ENCODE measurements around the gene KCTD19. TPM values are rescaled to one million over a fixed set of nuclear protein-coding genes. Genes with fewer than 3 reads are reported as not detected.

Gene KCTD19
- total RNA-seq, 1 experiment from 2014 or later = not detected

GRCh38 chr16:67294171-67294757 is 32.3 kb downstream of the KCTD19 start:
- TF ChIP-seq CTCF (conservative IDR thresholded peaks at IDR 0.05) (no peak), EZH2 (IDR thresholded peaks at IDR 0.05; ENCODE audit: low read depth) (no peak)
- H3K27ac ChIP-seq = no peak overlapping the region
- H2AFZ ChIP-seq = no peak overlapping the region
- ChIA-PET POLR2A (ENCODE audit: unreplicated experiment) (no interaction called here), CTCF (interaction anchor here (0.6 kb wide), 1 partner anchor 26 kb away, joined by 10 read pairs; no protein-coding TSS in a partner anchor)
- H3K36me3 ChIP-seq (ENCODE audit: low read depth) = no peaks in the 10 kb centered on the region
- no peaks in the 10 kb centered on the region for H4K20me1 ChIP-seq (ENCODE audit: insufficient read depth)
- H3K9me2 ChIP-seq (ENCODE audit: insufficient read depth) = no peaks in the 10 kb centered on the region
- intact Hi-C loops (cut with micrococcal nuclease; ENCODE audit: unreplicated experiment) = no loop called here
- H3K4me3 ChIP-seq = no peak overlapping the region
- H3K4me2 ChIP-seq = no peak overlapping the region
- peaks cover 20% of the 10 kb centered on the region for H3K4me1 ChIP-seq (replicated peaks; ENCODE audit: insufficient read depth)
- H3K79me2 ChIP-seq (ENCODE audit: low read depth) = no peaks in the 10 kb centered on the region
- H3K27me3 ChIP-seq (ENCODE audit: insufficient read depth, low read depth) = no peaks in the 10 kb centered on the region
- BruUV-seq (replicated peaks) = no TSS peak
- no peak for DNase-seq
- H3F3A ChIP-seq (ENCODE audit: insufficient read depth, low read depth) = peaks cover 6% of the 10 kb centered on the region; the same call in 1 of the 2 replicates
- no peaks in the 10 kb centered on the region for H3K9me3 ChIP-seq (ENCODE audit: insufficient read depth, low read depth)

GRCh38 chr16:67291461-67291860 is 35.1 kb downstream of the KCTD19 start:
- Histone ChIP-seq H3K9me2 (ENCODE audit: insufficient read depth) (no peaks in the 10 kb centered on the region), H3K36me3 (ENCODE audit: low read depth) (no peaks in the 10 kb centered on the region), H3K4me1 (replicated peaks; ENCODE audit: insufficient read depth) (peaks cover 15% of the 10 kb centered on the region), H3K4me2 (no peak overlapping the region), H3F3A (ENCODE audit: insufficient read depth, low read depth) (peaks cover under 1% of the 10 kb centered on the region; the same call in 1 of the 2 replicates), H3K79me2 (ENCODE audit: low read depth) (no peaks in the 10 kb centered on the region), H3K27me3 (ENCODE audit: insufficient read depth, low read depth) (no peaks in the 10 kb centered on the region), H2AFZ (no peak overlapping the region), H3K4me3 (no peak overlapping the region), H4K20me1 (ENCODE audit: insufficient read depth) (no peaks in the 10 kb centered on the region), H3K27ac (no peak overlapping the region), H3K9me3 (ENCODE audit: insufficient read depth, low read depth) (no peaks in the 10 kb centered on the region)
- POLR2A ChIA-PET (ENCODE audit: unreplicated experiment) = no interaction called here
- DNase-seq = no peak
- no TSS peak for BruUV-seq (replicated peaks)
- TF ChIP-seq CTCF (conservative IDR thresholded peaks at IDR 0.05) = no peak
- TF ChIP-seq EZH2 (IDR thresholded peaks at IDR 0.05; ENCODE audit: low read depth) = no peak
- CTCF ChIA-PET = no interaction called here
- intact Hi-C loops (cut with micrococcal nuclease; ENCODE audit: unreplicated experiment) = no loop called here

GRCh38 chr16:67287960-67288359 is 38.6 kb downstream of the KCTD19 start:
- CTCF ChIA-PET = interaction anchor here (0.6 kb wide), 1 partner anchor 28 kb away, joined by 3 read pairs; no protein-coding TSS in a partner anchor
- no peaks in the 10 kb centered on the region for H3K79me2 ChIP-seq (ENCODE audit: low read depth)

More at GRCh38 chr16:67287960-67288359, 38.6 kb downstream of the KCTD19 start:
- Histone ChIP-seq H3F3A (ENCODE audit: insufficient read depth, low read depth) (peaks cover 12% of the 10 kb centered on the region; the same call in 1 of the 2 replicates), H3K36me3 (ENCODE audit: low read depth) (no peaks in the 10 kb centered on the region), H3K9me2 (ENCODE audit: insufficient read depth) (no peaks in the 10 kb centered on the region), H3K4me1 (replicated peaks; ENCODE audit: insufficient read depth) (peaks cover 16% of the 10 kb centered on the region), H3K9me3 (ENCODE audit: insufficient read depth, low read depth) (no peaks in the 10 kb centered on the region), H3K4me2 (no peak overlapping the region), H3K27me3 (ENCODE audit: insufficient read depth, low read depth) (no peaks in the 10 kb centered on the region), H2AFZ (no peak overlapping the region), H4K20me1 (ENCODE audit: insufficient read depth) (no peaks in the 10 kb centered on the region), H3K27ac (no peak overlapping the region), H3K4me3 (no peak overlapping the region)
- POLR2A ChIA-PET (ENCODE audit: unreplicated experiment) = no interaction called here
- no TSS peak for BruUV-seq (replicated peaks)
- intact Hi-C loops (cut with micrococcal nuclease; ENCODE audit: unreplicated experiment) = no loop called here
- no peak for TF ChIP-seq CTCF (conservative IDR thresholded peaks at IDR 0.05)
- no peak for TF ChIP-seq EZH2 (IDR thresholded peaks at IDR 0.05; ENCODE audit: low read depth)
- DNase-seq = no peak

Measured in PC-9 (cell line).